ENCODE measurements around the gene ZBTB7A.
A peak's percentile ranks its signal among the peaks of the same experiment; 100 is the strongest.

ZBTB7A gene

GRCh38 chr19:4037301-4037949 lies 29.3 kb downstream of the ZBTB7A start:
- no peak for TF ChIP-seq CTCF (IDR thresholded peaks at IDR 0.05; ENCODE audit: poor library complexity, severe bottlenecking)
- Histone ChIP-seq H3K27me3 (ENCODE audit: insufficient read depth, poor library complexity, severe bottlenecking) (no peaks in the 10 kb centered on the region), H3K4me3 (ENCODE audit: severe bottlenecking) (no peak overlapping the region), H3K9me3 (ENCODE audit: severe bottlenecking) (no peaks in the 10 kb centered on the region), H3K4me1 (ENCODE audit: insufficient read depth, poor library complexity, severe bottlenecking) (no peaks in the 10 kb centered on the region), H3K27ac (ENCODE audit: poor library complexity, severe bottlenecking) (no peak overlapping the region), H3K36me3 (ENCODE audit: low read depth) (peaks cover 10% of the 10 kb centered on the region)
- ATAC-seq (ENCODE audit: low read depth) (no peak), DNase-seq (ENCODE audit: low spot score) (no peak)

- DNase-seq (ENCODE audit: low spot score) (no peak), ATAC-seq (ENCODE audit: low read depth) (no peak)
- Histone ChIP-seq H3K9me3 (ENCODE audit: severe bottlenecking) (no peaks in the 10 kb centered on the region), H3K27me3 (ENCODE audit: insufficient read depth, poor library complexity, severe bottlenecking) (no peaks in the 10 kb centered on the region), H3K27ac (ENCODE audit: poor library complexity, severe bottlenecking) (no peak overlapping the region), H3K36me3 (ENCODE audit: low read depth) (peaks cover 10% of the 10 kb centered on the region), H3K4me1 (ENCODE audit: insufficient read depth, poor library complexity, severe bottlenecking) (no peaks in the 10 kb centered on the region), H3K4me3 (ENCODE audit: severe bottlenecking) (no peak overlapping the region)
- no peak for TF ChIP-seq CTCF (IDR thresholded peaks at IDR 0.05; ENCODE audit: poor library complexity, severe bottlenecking)
These were observed 30.0 kb downstream of the ZBTB7A start for GRCh38 chr19:4036576-4037300.

- Histone ChIP-seq H3K27ac (ENCODE audit: poor library complexity, severe bottlenecking) (no peak overlapping the region), H3K4me3 (ENCODE audit: severe bottlenecking) (no peak overlapping the region), H3K36me3 (ENCODE audit: low read depth) (peaks cover 10% of the 10 kb centered on the region), H3K4me1 (ENCODE audit: insufficient read depth, poor library complexity, severe bottlenecking) (no peaks in the 10 kb centered on the region), H3K9me3 (ENCODE audit: severe bottlenecking) (no peaks in the 10 kb centered on the region), H3K27me3 (ENCODE audit: insufficient read depth, poor library complexity, severe bottlenecking) (no peaks in the 10 kb centered on the region)
- TF ChIP-seq CTCF (IDR thresholded peaks at IDR 0.05; ENCODE audit: poor library complexity, severe bottlenecking) = no peak
- DNase-seq (ENCODE audit: low spot score) = no peak
- ATAC-seq (ENCODE audit: low read depth) = peak; percentile 16; the same call in 1 of the 3 replicates
These were observed 31.1 kb downstream of the ZBTB7A start for GRCh38 chr19:4035582-4035981.

- no peaks in the 10 kb centered on the region for H3K4me1 ChIP-seq (ENCODE audit: insufficient read depth, poor library complexity, severe bottlenecking)
- TF ChIP-seq CTCF (IDR thresholded peaks at IDR 0.05; ENCODE audit: poor library complexity, severe bottlenecking) = no peak
- H3K9me3 ChIP-seq (ENCODE audit: severe bottlenecking) = no peaks in the 10 kb centered on the region
- DNase-seq (ENCODE audit: low spot score) (no peak), ATAC-seq (ENCODE audit: low read depth) (no peak; the same call in 2 of the 3 replicates)
- no peaks in the 10 kb centered on the region for H3K27me3 ChIP-seq (ENCODE audit: insufficient read depth, poor library complexity, severe bottlenecking)
- no peak overlapping the region for H3K27ac ChIP-seq (ENCODE audit: poor library complexity, severe bottlenecking)
- peaks cover 10% of the 10 kb centered on the region for H3K36me3 ChIP-seq (ENCODE audit: low read depth)
- no peak overlapping the region for H3K4me3 ChIP-seq (ENCODE audit: severe bottlenecking)
These were observed 31.6 kb downstream of the ZBTB7A start for GRCh38 chr19:4035018-4035566.

Measured in RWPE2 (cell line).